GM10248 (cell line): ENCODE results near the gene POLR3GL.
"Not testable (repeated sequence)": the region's sequence is repeated elsewhere in the genome, so short reads cannot be mapped to it uniquely, and the experiment has no call there.

Experiments
- CTCF ChIA-PET: fragments of 300-600 bp; sonication (Branson Sonifier 250); formaldehyde crosslinking; extraction: SDS; loops from one replicate; lab custom pipeline; 2021; ENCODE audit warnings: antibody characterized with exemption; lab: Yijun Ruan, JAX
- POLR2A ChIA-PET: fragments of 350-650 bp; sonication (Branson Sonifier 250); formaldehyde crosslinking; extraction: SDS; loops from one replicate; lab custom pipeline; 2020; ENCODE audit warnings: antibody characterized with exemption; lab: Yijun Ruan, JAX
- DNase-seq: peaks from one replicate; pipeline ENCODE4 v3.0.0; 2012; ENCODE audit errors: extremely low spot score
- CTCF ChIP-seq: IDR thresholded peaks from 2 replicates; pipeline ENCODE4 v1.5.1; 2012; ENCODE audit warnings: mild to moderate bottlenecking, low read depth; ENCODE audit errors: extremely low read depth, missing control alignments, control extremely low read depth

Gene POLR3GL

GRCh38 chr1:145964328-145965118 lies at the start of gene POLR3GL, which contains the start of gene ANKRD34A:
Gene POLR3GL, plus strand, starts transcription at chr1:145964690. Its CDS starts 10,176 bp downstream, at chr1:145974866.
Gene ANKRD34A, minus strand, starts transcription at chr1:145964575. Its CDS starts 2,816 bp downstream, at chr1:145961759.
- ChIA-PET CTCF (interaction anchor here (1.0 to 9.0 kb wide), 23 partner anchors 8 to 244 kb away, joined by 3 to 113 read pairs (median 4); partner anchors contain the start of genes ITGA10, NUDT17, PIAS3 and RBM8A), POLR2A (interaction anchor here (0.5 to 2.2 kb wide), 10 partner anchors 13 to 87 kb away, joined by 3 to 9 read pairs (median 4); partner anchors contain the start of genes PEX11B and RBM8A)
- peak; percentile 91 for DNase-seq
- TF ChIP-seq CTCF, result no peak

GRCh38 chr1:145916745-145917144 lies 47.7 kb upstream of the POLR3GL start:
- DNase-seq, result no peak
- CTCF ChIA-PET, result interaction anchor here (1.2 to 10.4 kb wide), 5 partner anchors 12 to 95 kb away, joined by 3 to 70 read pairs (median 5); partner anchors contain the start of gene NUDT17
- TF ChIP-seq CTCF, result no peak
- POLR2A ChIA-PET, result no interaction called here

GRCh38 chr1:145917595-145917994 lies 46.9 kb upstream of the POLR3GL start:
- no peak for TF ChIP-seq CTCF
- ChIA-PET POLR2A (interaction anchor here (0.5 to 2.0 kb wide), 2 partner anchors 10 kb away, joined by 3 to 8 read pairs; partner anchors contain the start of gene RBM8A), CTCF (interaction anchor here (1.8 kb wide), 1 partner anchor 94 kb away, joined by 6 read pairs; no protein-coding TSS in a partner anchor)
- DNase-seq, result no peak

GRCh38 chr1:145918144-145918991 lies 46.1 kb upstream of the POLR3GL start, which contains the start of gene PEX11B:
Gene PEX11B, minus strand, starts transcription at chr1:145918717. Its CDS starts 29 bp downstream, at chr1:145918688.
- no peak for TF ChIP-seq CTCF
- CTCF ChIA-PET, result interaction anchor here (0.6 to 1.3 kb wide), 6 partner anchors 8 to 74 kb away, joined by 3 to 5 read pairs (median 4); partner anchors contain the start of genes NUDT17 and RBM8A
- DNase-seq, result peak; percentile 91
- POLR2A ChIA-PET, result interaction anchor here (1.4 to 2.0 kb wide), 2 partner anchors 9 to 46 kb away, joined by 6 to 8 read pairs; partner anchors contain the start of genes ANKRD34A, POLR3GL and RBM8A

- ChIA-PET POLR2A (interaction anchor here (0.5 to 2.0 kb wide), 3 partner anchors 8 to 45 kb away, joined by 6 to 8 read pairs (median 6); partner anchors contain the start of genes ANKRD34A, POLR3GL and RBM8A), CTCF (interaction anchor here (0.6 to 1.3 kb wide), 7 partner anchors 8 to 75 kb away, joined by 3 to 5 read pairs (median 3); partner anchors contain the start of genes ITGA10, NUDT17 and RBM8A)
- peak; percentile 42 for DNase-seq
- TF ChIP-seq CTCF, result no peak
These were observed 45.2 kb upstream of the POLR3GL start for GRCh38 chr1:145918992-145919939.

- CTCF ChIA-PET, POLR2A ChIA-PET, DNase-seq: not testable (repeated sequence)
These were observed 44.2 kb upstream of the POLR3GL start for GRCh38 chr1:145920297-145920696.
